Neural progenitor cell (in vitro differentiated cells): ENCODE data around the gene TCEA3.

ENCODE experiments used
- EZH2 ChIP-seq: fragments of 200-600 bp; sonication (generic); IDR thresholded peaks from 2 replicates; pipeline ENCODE4 v1.6.1; 2017; ENCODE audit warnings: antibody characterized with exemption, mild to moderate bottlenecking, moderate library complexity
- EZH2phosphoT487 ChIP-seq: fragments of 200-600 bp; sonication (generic); IDR thresholded peaks from 2 replicates; pipeline ENCODE4 v1.6.1; 2017; ENCODE audit warnings: antibody characterized with exemption
- TF ChIP-seq, protein P1 (sequence below): fragments of 200-600 bp; sonication (generic); IDR thresholded peaks from 2 replicates; pipeline ENCODE4 v1.5.1; 2017; ENCODE audit warnings: antibody characterized with exemption, mild to moderate bottlenecking

DNA sequence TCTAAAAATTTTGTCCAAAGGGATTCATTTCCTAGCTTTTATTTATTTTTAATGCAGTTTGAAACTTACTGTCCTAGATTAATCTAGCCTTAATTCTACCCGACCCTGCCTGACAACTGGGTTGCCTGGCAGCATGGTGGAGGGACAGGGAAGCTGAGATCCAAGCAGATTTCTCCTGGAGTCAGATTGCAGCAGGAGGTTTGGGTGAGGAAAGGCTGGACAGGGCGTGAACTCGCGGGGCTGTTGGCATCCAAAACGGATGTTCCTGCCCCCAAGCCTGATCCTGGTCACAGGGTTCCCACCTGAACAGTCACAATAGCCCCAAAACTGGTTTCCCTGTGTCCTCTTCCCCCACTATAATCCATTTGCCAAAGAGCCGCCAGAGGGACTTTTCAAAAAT lies 23.2 kb downstream of the TCEA3 start:
- TF ChIP-seq, protein P1, sequence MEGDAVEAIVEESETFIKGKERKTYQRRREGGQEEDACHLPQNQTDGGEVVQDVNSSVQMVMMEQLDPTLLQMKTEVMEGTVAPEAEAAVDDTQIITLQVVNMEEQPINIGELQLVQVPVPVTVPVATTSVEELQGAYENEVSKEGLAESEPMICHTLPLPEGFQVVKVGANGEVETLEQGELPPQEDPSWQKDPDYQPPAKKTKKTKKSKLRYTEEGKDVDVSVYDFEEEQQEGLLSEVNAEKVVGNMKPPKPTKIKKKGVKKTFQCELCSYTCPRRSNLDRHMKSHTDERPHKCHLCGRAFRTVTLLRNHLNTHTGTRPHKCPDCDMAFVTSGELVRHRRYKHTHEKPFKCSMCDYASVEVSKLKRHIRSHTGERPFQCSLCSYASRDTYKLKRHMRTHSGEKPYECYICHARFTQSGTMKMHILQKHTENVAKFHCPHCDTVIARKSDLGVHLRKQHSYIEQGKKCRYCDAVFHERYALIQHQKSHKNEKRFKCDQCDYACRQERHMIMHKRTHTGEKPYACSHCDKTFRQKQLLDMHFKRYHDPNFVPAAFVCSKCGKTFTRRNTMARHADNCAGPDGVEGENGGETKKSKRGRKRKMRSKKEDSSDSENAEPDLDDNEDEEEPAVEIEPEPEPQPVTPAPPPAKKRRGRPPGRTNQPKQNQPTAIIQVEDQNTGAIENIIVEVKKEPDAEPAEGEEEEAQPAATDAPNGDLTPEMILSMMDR = no peak
- TF ChIP-seq EZH2phosphoT487 (no peak), EZH2 (no peak)
